CD4-positive, alpha-beta T cell treated with Interleukin-4 for 1 hour (primary cell): ENCODE data around the gene PTCD2.
"Not testable (repeated sequence)": the region's sequence is repeated elsewhere in the genome, so short reads cannot be mapped to it uniquely, and the experiment has no call there.

ENCODE experiments used
- DNase-seq, 2 donors: peaks; one replicate each; pipeline ENCODE4 v3.0.0-alpha.2; 2020 to 2022

PTCD2 gene

GRCh38 chr5:72298711-72299110 is 21.5 kb upstream of the PTCD2 start:
- DNase-seq = no peak

- DNase-seq = no peak
These were observed 19.4 kb upstream of the PTCD2 start for GRCh38 chr5:72300590-72301339.

- DNase-seq = no peak
These were observed 18.6 kb upstream of the PTCD2 start for GRCh38 chr5:72301557-72301956.

GRCh38 chr5:72302171-72302570 is 18.0 kb upstream of the PTCD2 start:
- DNase-seq = no peak

GRCh38 chr5:72305194-72306142 is 14.7 kb upstream of the PTCD2 start:
- DNase-seq = no peak

GRCh38 chr5:72307573-72307967 is 12.6 kb upstream of the PTCD2 start:
- no peak for DNase-seq

- DNase-seq = peak; percentile 96 to 97
These were observed 12.0 kb upstream of the PTCD2 start for GRCh38 chr5:72307968-72308852.

- no peak for DNase-seq
These were observed 11.4 kb upstream of the PTCD2 start for GRCh38 chr5:72308853-72309191.

GRCh38 chr5:72313141-72313540 is 7.0 kb upstream of the PTCD2 start:
- no peak for DNase-seq

- no peak for DNase-seq
These were observed 5.5 kb upstream of the PTCD2 start for GRCh38 chr5:72314571-72315172.

GRCh38 chr5:72319435-72319975 is 668 bp upstream of the PTCD2 start:
- DNase-seq = not testable (repeated sequence)

- no peak for DNase-seq
These were observed 4.1 kb downstream of the PTCD2 start for GRCh38 chr5:72324189-72324825.

- no peak for DNase-seq
These were observed 5.6 kb downstream of the PTCD2 start for GRCh38 chr5:72325566-72326305.

- DNase-seq = no peak
These were observed 6.1 kb downstream of the PTCD2 start for GRCh38 chr5:72326306-72326649.

GRCh38 chr5:72328172-72328571 is 8.0 kb downstream of the PTCD2 start:
- no peak for DNase-seq

- no peak for DNase-seq
These were observed 10.5 kb downstream of the PTCD2 start for GRCh38 chr5:72330712-72331111.

GRCh38 chr5:72337159-72337558 is 17.0 kb downstream of the PTCD2 start:
- DNase-seq = no peak

- DNase-seq = no peak
These were observed 18.6 kb downstream of the PTCD2 start for GRCh38 chr5:72338689-72339209.

GRCh38 chr5:72346398-72346797 is 26.2 kb downstream of the PTCD2 start:
- DNase-seq = no peak

- no peak for DNase-seq
These were observed 27.7 kb downstream of the PTCD2 start for GRCh38 chr5:72347801-72348308.

- DNase-seq = no peak
These were observed 31.2 kb downstream of the PTCD2 start for GRCh38 chr5:72351376-72351775.
